ENCODE results near the gene FES. TPM values are rescaled to one million over a fixed set of nuclear protein-coding genes. Genes with fewer than 3 reads are reported as not detected.
"Not testable (repeated sequence)": the region's sequence is repeated elsewhere in the genome, so short reads cannot be mapped to it uniquely, and the experiment has no call there.

The FES gene
- total RNA-seq, 1 donor from 2014 or later, result 48.0 TPM

DNA sequence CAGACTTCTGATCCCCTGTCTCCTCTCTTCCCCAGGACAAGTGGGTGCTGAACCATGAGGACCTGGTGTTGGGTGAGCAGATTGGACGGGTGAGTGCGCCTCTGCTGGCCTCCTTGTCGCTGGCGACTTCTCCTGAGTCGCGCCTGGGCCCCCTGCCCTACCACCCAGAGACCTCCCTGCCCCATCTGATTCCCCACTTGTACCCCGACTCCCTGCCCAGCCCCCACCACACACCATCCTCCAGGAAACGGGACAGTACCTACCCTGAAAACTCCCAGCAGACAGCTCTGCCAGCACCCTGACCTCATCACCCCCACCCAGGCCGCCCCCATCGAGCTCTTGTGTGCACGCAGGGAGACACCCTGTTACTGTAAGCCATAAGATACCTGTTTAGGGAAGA lies 7.7 kb downstream of the FES start:
- DNase-seq (no peak), ATAC-seq (no peak)
- Histone ChIP-seq H3K4me3 (no peak overlapping the region), H3K4me1 (no peaks in the 10 kb centered on the region), H3K27me3 (no peaks in the 10 kb centered on the region), H3K27ac (no peak overlapping the region), H3K36me3 (peaks cover 92% of the 10 kb centered on the region), H3K9me3 (no peaks in the 10 kb centered on the region)
- no peak for TF ChIP-seq CTCF (IDR thresholded peaks at IDR 0.05)
- intact Hi-C loops (cut with DNase I), result no loop called here

DNA sequence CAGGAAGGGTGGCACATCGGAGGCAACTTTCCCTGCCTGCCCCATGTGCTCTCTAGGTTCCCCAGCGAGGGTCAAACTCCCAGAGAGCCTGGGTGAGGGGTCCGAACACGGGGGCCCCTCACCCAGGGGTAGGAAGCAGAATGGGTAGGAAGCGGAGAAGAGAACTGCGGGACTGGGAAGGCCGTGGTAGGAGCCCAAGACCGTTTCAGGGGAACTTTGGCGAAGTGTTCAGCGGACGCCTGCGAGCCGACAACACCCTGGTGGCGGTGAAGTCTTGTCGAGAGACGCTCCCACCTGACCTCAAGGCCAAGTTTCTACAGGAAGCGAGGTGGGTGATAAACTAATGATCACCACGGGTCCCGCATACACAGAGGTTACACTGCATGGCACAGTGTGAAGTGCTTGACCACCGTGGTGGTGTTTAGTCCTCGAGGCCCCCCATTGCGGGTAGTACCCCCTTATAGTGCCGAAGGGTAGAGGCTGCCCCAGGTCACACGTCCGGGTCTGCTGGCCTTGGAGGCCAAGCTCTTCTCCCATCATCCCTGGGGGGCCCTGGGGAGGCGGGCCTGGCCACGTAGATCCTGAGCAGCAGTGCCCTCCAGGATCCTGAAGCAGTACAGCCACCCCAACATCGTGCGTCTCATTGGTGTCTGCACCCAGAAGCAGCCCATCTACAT lies 8.3 kb downstream of the FES start:
- no peak for ATAC-seq
- DNase-seq, result no peak
- TF ChIP-seq CTCF (IDR thresholded peaks at IDR 0.05), result no peak
- Histone ChIP-seq H3K4me3 (no peak overlapping the region), H3K36me3 (peaks cover 86% of the 10 kb centered on the region), H3K27me3 (no peaks in the 10 kb centered on the region), H3K9me3 (no peaks in the 10 kb centered on the region), H3K27ac (no peak overlapping the region), H3K4me1 (no peaks in the 10 kb centered on the region)
- intact Hi-C loops (cut with DNase I), result no loop called here

- DNase-seq, result no peak
- ATAC-seq, result no peak
- H3K27me3 ChIP-seq, result no peaks in the 10 kb centered on the region
- H3K4me3 ChIP-seq, result no peak overlapping the region
- TF ChIP-seq CTCF (IDR thresholded peaks at IDR 0.05), result no peak
- H3K9me3 ChIP-seq, result no peaks in the 10 kb centered on the region
- intact Hi-C loops (cut with DNase I), result no loop called here
- H3K4me1 ChIP-seq, result no peaks in the 10 kb centered on the region
- H3K27ac ChIP-seq, result no peak overlapping the region
- peaks cover 78% of the 10 kb centered on the region for H3K36me3 ChIP-seq
Observed at GRCh38 chr15:90893175-90894090, 9.1 kb downstream of the FES start.

GRCh38 chr15:90895571-90896117 lies 11.3 kb downstream of the FES start:
- Histone ChIP-seq H3K4me3 (no peak overlapping the region), H3K27ac (no peak overlapping the region), H3K4me1 (no peaks in the 10 kb centered on the region), H3K36me3 (peaks cover 58% of the 10 kb centered on the region), H3K27me3 (no peaks in the 10 kb centered on the region), H3K9me3 (no peaks in the 10 kb centered on the region)
- intact Hi-C loops (cut with DNase I), result no loop called here
- TF ChIP-seq CTCF (IDR thresholded peaks at IDR 0.05), result no peak
- DNase-seq, result no peak
- peak; percentile 35 for ATAC-seq

- ATAC-seq; H3K4me1 ChIP-seq; intact Hi-C loops (cut with DNase I); H3K27me3 ChIP-seq; H3K27ac ChIP-seq; H3K9me3 ChIP-seq; DNase-seq; H3K4me3 ChIP-seq: not testable (repeated sequence)
- H3K36me3 ChIP-seq, result peaks cover 43% of the 10 kb centered on the region
Observed at GRCh38 chr15:90897131-90897655, 12.9 kb downstream of the FES start.
